K562 (cell line): ENCODE results near the gene LPCAT3. TPM values are rescaled to one million over a fixed set of nuclear protein-coding genes. Genes with fewer than 3 reads are reported as not detected.

Source experiments
- BDP1 ChIP-seq: IDR thresholded peaks from 3 replicates; pipeline ENCODE4 v1.6.1; 2011; ENCODE audit not compliant: insufficient read length, insufficient read depth
- CBFA2T2 ChIP-seq: fragments of 450-650 bp; conservative IDR thresholded peaks from 2 replicates; pipeline ENCODE4 v1.6.1; 2017; ENCODE audit warnings: mild to moderate bottlenecking
- FOXJ2 ChIP-seq: fragments of 200-800 bp; sonication (Bioruptor generic); IDR thresholded peaks from 2 replicates; pipeline ENCODE4 v1.6.1; 2016; ENCODE audit warnings: missing genetic modification characterization, missing compliant biosample characterization
- GABPB2 ChIP-seq: fragments of 250-450 bp; sonication (Bioruptor Pico); conservative IDR thresholded peaks from 2 replicates; pipeline ENCODE4 v1.5.1; 2021; ENCODE audit warnings: mild to moderate bottlenecking
- MCM5 ChIP-seq: fragments of 450-650 bp; IDR thresholded peaks from 2 replicates; pipeline ENCODE4 v1.6.1; 2016; ENCODE audit warnings: low read depth
- NR1H2 ChIP-seq: sonication (generic); formaldehyde crosslinking; IDR thresholded peaks from 2 replicates; pipeline ENCODE4 v1.4.0; 2020; ENCODE audit warnings: mild to moderate bottlenecking, missing genetic modification reagents
- PHB2 ChIP-seq: fragments of 450-650 bp; IDR thresholded peaks from 2 replicates; pipeline ENCODE4 v1.6.1; 2017; ENCODE audit warnings: low read depth
- POLR2AphosphoS2 ChIP-seq: IDR thresholded peaks from 2 replicates; pipeline ENCODE4 v1.6.1; 2012; ENCODE audit warnings: low read length, improper control_type of control experiment
- PTRF ChIP-seq: fragments of 450-650 bp; IDR thresholded peaks from 2 replicates; pipeline ENCODE4 v1.6.1; 2016; ENCODE audit warnings: mild to moderate bottlenecking, missing genetic modification characterization, missing compliant biosample characterization
- PYGO2 ChIP-seq: fragments of 450-650 bp; IDR thresholded peaks from 2 replicates; pipeline ENCODE4 v1.6.1; 2016; ENCODE audit warnings: mild to moderate bottlenecking, missing genetic modification characterization, moderate library complexity, missing compliant biosample characterization
- SMARCA5 ChIP-seq: fragments of 450-650 bp; IDR thresholded peaks from 2 replicates; pipeline ENCODE4 v1.6.1; 2016
- TRIM24 ChIP-seq, 2 experiments: fragments of 450-650 bp; IDR thresholded peaks; 2 replicates each; pipeline ENCODE4 v1.6.1; 2016
- WHSC1 ChIP-seq: IDR thresholded peaks from one replicate; pipeline ENCODE4 v1.6.1; 2012; ENCODE audit warnings: low read length, control low read depth, inconsistent platforms
- XRCC4 ChIP-seq: IDR thresholded peaks from one replicate; pipeline ENCODE4 v1.6.1; 2011; ENCODE audit not compliant: insufficient read depth, insufficient read length; ENCODE audit errors: extremely low read depth
- ZNF224 ChIP-seq: sonication (generic); formaldehyde crosslinking; IDR thresholded peaks from 2 replicates; pipeline ENCODE4 v1.8.0; 2022; ENCODE audit warnings: mild to moderate bottlenecking, missing genetic modification reagents
- ZNF239 ChIP-seq: fragments of 250-450 bp; sonication (Bioruptor Pico); IDR thresholded peaks from 2 replicates; pipeline ENCODE4 v1.4.0; 2020; ENCODE audit warnings: mild to moderate bottlenecking
- ZNF263 ChIP-seq: sonication (generic); formaldehyde crosslinking; IDR thresholded peaks from 2 replicates; pipeline ENCODE4 v1.8.0; 2022; ENCODE audit warnings: mild to moderate bottlenecking, missing genetic modification reagents, borderline replicate concordance
- polyA plus RNA-seq, 8 experiments: library from polyadenylated mRNA; depleted of rRNA in 4 of 8; stranded (reverse) in 5 of 8; unstranded in 3 of 8; fragments of >200 nt; fragmentation: Nextera tagmentation in 2 of 8; fragmentation: Illumina TruSeq in 1 of 8; extraction: Ambion mirVana in 2 of 8; extraction: Trizol in 1 of 8; gene quantifications; 2 replicates each; pipeline versions ENCODE4 v1.2.1 to v1.2.3, GENCODE V29; 2011 to 2014; ENCODE audit warnings: inconsistent platforms in 1 of 8, missing spikeins in 1 of 8
- total RNA-seq, 7 experiments: library from RNA; depleted of rRNA in 6 of 7; stranded (reverse); fragments of >200 nt in 6 of 7; fragmentation: Illumina TruSeq in 2 of 7; extraction: Trizol in 2 of 7; gene quantifications; 2 replicates each; pipeline versions ENCODE4 v1.2.1 to v1.2.3, GENCODE V29; 2011 to 2021; ENCODE audit warnings: low replicate concordance in 1 of 7
- TF ChIP-seq, protein P1 (sequence below), 2 experiments: fragments of 150-350 bp in 1 of 2; IDR thresholded peaks; 2 replicates each; pipeline ENCODE4 v1.6.1; 2012 to 2016; ENCODE audit warnings: low read depth in 2 of 2, low read length in 2 of 2, mild to moderate bottlenecking in 1 of 2, moderate library complexity in 1 of 2
- TF ChIP-seq, protein P2 (sequence below): fragments of 250-450 bp; sonication (Bioruptor Pico); IDR thresholded peaks from 2 replicates; pipeline ENCODE4 v1.5.0; 2020; ENCODE audit warnings: mild to moderate bottlenecking
- TF ChIP-seq, protein P3 (sequence below): fragments of 450-650 bp; IDR thresholded peaks from 2 replicates; pipeline ENCODE4 v1.6.1; 2016; ENCODE audit warnings: missing biosample characterization, missing genetic modification characterization
- TF ChIP-seq, protein P4 (sequence below), 3 experiments: IDR thresholded peaks in 2 of 3; conservative IDR thresholded peaks in 1 of 3; 2 replicates each; pipeline ENCODE4 v1.5.1; 2011 to 2012; ENCODE audit warnings: low read length in 3 of 3, mild to moderate bottlenecking in 3 of 3, control low read depth in 2 of 3, improper control_type of control experiment in 1 of 3, inconsistent platforms in 1 of 3, low read depth in 1 of 3, mixed read lengths in 1 of 3, moderate library complexity in 1 of 3; ENCODE audit not compliant: insufficient read depth in 2 of 3
- TF ChIP-seq, protein P5 (sequence below): fragments of 200-800 bp; sonication (Bioruptor generic); IDR thresholded peaks from 2 replicates; pipeline ENCODE4 v1.6.1; 2017; ENCODE audit warnings: missing genetic modification characterization, missing compliant biosample characterization

The LPCAT3 gene
- total and polyA plus RNA-seq, 9 of the 15 experiments (the other 6 are each of a cell fraction or from before 2014, with no cell fraction given) = 4.9 to 52.5 (median 25.3) TPM

DNA sequence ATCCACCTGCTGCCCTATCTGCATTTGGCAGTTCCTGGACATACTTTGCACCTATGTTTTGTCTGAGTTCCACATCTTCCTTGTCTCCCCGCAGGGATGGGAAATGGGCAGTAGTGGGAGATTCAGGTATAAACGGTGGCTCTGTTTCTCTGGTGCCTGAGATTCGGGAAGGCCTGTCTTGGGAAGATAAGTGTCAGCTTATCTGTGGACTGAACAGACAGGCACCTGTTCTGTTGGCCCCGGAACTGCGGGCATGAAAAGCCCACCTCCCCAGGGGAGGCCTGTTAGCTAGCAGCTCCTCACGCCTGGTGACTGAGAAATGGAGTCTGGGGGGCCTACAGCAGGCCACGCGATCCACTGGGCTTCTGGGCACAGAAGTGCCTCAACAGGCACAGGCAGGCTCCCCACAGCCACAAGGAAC is 53.7 kb downstream of the LPCAT3 start (continued):
- TF ChIP-seq, protein P1, sequence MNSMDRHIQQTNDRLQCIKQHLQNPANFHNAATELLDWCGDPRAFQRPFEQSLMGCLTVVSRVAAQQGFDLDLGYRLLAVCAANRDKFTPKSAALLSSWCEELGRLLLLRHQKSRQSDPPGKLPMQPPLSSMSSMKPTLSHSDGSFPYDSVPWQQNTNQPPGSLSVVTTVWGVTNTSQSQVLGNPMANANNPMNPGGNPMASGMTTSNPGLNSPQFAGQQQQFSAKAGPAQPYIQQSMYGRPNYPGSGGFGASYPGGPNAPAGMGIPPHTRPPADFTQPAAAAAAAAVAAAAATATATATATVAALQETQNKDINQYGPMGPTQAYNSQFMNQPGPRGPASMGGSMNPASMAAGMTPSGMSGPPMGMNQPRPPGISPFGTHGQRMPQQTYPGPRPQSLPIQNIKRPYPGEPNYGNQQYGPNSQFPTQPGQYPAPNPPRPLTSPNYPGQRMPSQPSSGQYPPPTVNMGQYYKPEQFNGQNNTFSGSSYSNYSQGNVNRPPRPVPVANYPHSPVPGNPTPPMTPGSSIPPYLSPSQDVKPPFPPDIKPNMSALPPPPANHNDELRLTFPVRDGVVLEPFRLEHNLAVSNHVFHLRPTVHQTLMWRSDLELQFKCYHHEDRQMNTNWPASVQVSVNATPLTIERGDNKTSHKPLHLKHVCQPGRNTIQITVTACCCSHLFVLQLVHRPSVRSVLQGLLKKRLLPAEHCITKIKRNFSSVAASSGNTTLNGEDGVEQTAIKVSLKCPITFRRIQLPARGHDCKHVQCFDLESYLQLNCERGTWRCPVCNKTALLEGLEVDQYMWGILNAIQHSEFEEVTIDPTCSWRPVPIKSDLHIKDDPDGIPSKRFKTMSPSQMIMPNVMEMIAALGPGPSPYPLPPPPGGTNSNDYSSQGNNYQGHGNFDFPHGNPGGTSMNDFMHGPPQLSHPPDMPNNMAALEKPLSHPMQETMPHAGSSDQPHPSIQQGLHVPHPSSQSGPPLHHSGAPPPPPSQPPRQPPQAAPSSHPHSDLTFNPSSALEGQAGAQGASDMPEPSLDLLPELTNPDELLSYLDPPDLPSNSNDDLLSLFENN (IDR thresholded peaks at IDR 0.05; ENCODE audit: low read depth in 2 of 2, low read length in 2 of 2) = 0 out of 4 replicates have a peak, but pooled peaks of 1 of the 2 experiments have one; percentile 51
- TF ChIP-seq, protein P2, sequence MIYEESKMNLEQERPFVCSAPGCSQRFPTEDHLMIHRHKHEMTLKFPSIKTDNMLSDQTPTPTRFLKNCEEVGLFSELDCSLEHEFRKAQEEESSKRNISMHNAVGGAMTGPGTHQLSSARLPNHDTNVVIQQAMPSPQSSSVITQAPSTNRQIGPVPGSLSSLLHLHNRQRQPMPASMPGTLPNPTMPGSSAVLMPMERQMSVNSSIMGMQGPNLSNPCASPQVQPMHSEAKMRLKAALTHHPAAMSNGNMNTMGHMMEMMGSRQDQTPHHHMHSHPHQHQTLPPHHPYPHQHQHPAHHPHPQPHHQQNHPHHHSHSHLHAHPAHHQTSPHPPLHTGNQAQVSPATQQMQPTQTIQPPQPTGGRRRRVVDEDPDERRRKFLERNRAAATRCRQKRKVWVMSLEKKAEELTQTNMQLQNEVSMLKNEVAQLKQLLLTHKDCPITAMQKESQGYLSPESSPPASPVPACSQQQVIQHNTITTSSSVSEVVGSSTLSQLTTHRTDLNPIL (CRISPR knock-in tag) = no peak
- 0 out of 2 replicates have a peak, but pooled peaks have one; percentile 41 for TF ChIP-seq ZNF263 (CRISPR knock-in tag)
- TF ChIP-seq BDP1 = no peak
- TF ChIP-seq, protein P3, sequence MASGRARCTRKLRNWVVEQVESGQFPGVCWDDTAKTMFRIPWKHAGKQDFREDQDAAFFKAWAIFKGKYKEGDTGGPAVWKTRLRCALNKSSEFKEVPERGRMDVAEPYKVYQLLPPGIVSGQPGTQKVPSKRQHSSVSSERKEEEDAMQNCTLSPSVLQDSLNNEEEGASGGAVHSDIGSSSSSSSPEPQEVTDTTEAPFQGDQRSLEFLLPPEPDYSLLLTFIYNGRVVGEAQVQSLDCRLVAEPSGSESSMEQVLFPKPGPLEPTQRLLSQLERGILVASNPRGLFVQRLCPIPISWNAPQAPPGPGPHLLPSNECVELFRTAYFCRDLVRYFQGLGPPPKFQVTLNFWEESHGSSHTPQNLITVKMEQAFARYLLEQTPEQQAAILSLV (tag) = no peak
- peak; percentile 55; the same call in 1 of the 2 replicates for TF ChIP-seq POLR2AphosphoS2
- TF ChIP-seq, protein P4, sequence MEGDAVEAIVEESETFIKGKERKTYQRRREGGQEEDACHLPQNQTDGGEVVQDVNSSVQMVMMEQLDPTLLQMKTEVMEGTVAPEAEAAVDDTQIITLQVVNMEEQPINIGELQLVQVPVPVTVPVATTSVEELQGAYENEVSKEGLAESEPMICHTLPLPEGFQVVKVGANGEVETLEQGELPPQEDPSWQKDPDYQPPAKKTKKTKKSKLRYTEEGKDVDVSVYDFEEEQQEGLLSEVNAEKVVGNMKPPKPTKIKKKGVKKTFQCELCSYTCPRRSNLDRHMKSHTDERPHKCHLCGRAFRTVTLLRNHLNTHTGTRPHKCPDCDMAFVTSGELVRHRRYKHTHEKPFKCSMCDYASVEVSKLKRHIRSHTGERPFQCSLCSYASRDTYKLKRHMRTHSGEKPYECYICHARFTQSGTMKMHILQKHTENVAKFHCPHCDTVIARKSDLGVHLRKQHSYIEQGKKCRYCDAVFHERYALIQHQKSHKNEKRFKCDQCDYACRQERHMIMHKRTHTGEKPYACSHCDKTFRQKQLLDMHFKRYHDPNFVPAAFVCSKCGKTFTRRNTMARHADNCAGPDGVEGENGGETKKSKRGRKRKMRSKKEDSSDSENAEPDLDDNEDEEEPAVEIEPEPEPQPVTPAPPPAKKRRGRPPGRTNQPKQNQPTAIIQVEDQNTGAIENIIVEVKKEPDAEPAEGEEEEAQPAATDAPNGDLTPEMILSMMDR (IDR thresholded peaks at IDR 0.05 in 2 of 3, conservative IDR thresholded peaks at IDR 0.05 in 1 of 3; ENCODE audit: insufficient read depth in 2 of 3, low read depth in 1 of 3, low read length in 3 of 3) = no peak
- peak; percentile 56 to 57; a peak in 3 of 4 replicates for TF ChIP-seq TRIM24 (IDR thresholded peaks at IDR 0.05)
- no peak for TF ChIP-seq GABPB2 (CRISPR knock-in tag)
- no peak for TF ChIP-seq PTRF (tag)
- TF ChIP-seq XRCC4 = no peak
- TF ChIP-seq SMARCA5 = no peak
- no peak for TF ChIP-seq ZNF239 (CRISPR knock-in tag)
- TF ChIP-seq ZNF224 (CRISPR knock-in tag) = no peak
- no peak for TF ChIP-seq PHB2
- TF ChIP-seq, protein P5, sequence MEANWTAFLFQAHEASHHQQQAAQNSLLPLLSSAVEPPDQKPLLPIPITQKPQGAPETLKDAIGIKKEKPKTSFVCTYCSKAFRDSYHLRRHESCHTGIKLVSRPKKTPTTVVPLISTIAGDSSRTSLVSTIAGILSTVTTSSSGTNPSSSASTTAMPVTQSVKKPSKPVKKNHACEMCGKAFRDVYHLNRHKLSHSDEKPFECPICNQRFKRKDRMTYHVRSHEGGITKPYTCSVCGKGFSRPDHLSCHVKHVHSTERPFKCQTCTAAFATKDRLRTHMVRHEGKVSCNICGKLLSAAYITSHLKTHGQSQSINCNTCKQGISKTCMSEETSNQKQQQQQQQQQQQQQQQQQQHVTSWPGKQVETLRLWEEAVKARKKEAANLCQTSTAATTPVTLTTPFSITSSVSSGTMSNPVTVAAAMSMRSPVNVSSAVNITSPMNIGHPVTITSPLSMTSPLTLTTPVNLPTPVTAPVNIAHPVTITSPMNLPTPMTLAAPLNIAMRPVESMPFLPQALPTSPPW (CRISPR knock-in tag) = no peak
- peak; percentile 89 for TF ChIP-seq CBFA2T2
- no peak for TF ChIP-seq PYGO2 (tag)
- no peak for TF ChIP-seq FOXJ2 (tag)
- no peak for TF ChIP-seq NR1H2 (CRISPR knock-in tag)
- TF ChIP-seq MCM5 = no peak
- no peak for TF ChIP-seq WHSC1
